KG1 (cell line): ENCODE measurements around the gene ADSS1.

Experiments
- DNase-seq: peaks from one replicate; lab custom pipeline; 2025; lab: John Stamatoyannopoulos, UW

ADSS1 gene

GRCh38 chr14:104687601-104688504 lies 36.2 kb upstream of the ADSS1 start:
- no peak for DNase-seq

- DNase-seq = no peak
These were observed 35.4 kb upstream of the ADSS1 start for GRCh38 chr14:104688505-104689108.

GRCh38 chr14:104689109-104689880 lies 34.7 kb upstream of the ADSS1 start, which contains the start of gene INF2:
Gene INF2 (plus strand): TSS chr14:104689618. CDS start chr14:104701366, 11,748 bp downstream.
- no peak for DNase-seq

GRCh38 chr14:104689881-104690711 lies 33.9 kb upstream of the ADSS1 start:
- DNase-seq = no peak

GRCh38 chr14:104690861-104691455 lies 33.1 kb upstream of the ADSS1 start:
- no peak for DNase-seq

- no peak for DNase-seq
These were observed 32.3 kb upstream of the ADSS1 start for GRCh38 chr14:104691546-104692260.

GRCh38 chr14:104692261-104692938 lies 31.6 kb upstream of the ADSS1 start:
- DNase-seq = no peak

GRCh38 chr14:104692939-104693315 lies 31.1 kb upstream of the ADSS1 start:
- DNase-seq = no peak

- no peak for DNase-seq
These were observed 30.3 kb upstream of the ADSS1 start for GRCh38 chr14:104693482-104694431.

- no peak for DNase-seq
These were observed 29.5 kb upstream of the ADSS1 start for GRCh38 chr14:104694475-104694950.

- DNase-seq = no peak
These were observed 28.9 kb upstream of the ADSS1 start for GRCh38 chr14:104694991-104695659.

- DNase-seq = no peak
These were observed 28.4 kb upstream of the ADSS1 start for GRCh38 chr14:104695660-104696000.

GRCh38 chr14:104696671-104697316 lies 27.2 kb upstream of the ADSS1 start:
- no peak for DNase-seq

GRCh38 chr14:104697317-104697703 lies 26.7 kb upstream of the ADSS1 start:
- no peak for DNase-seq

GRCh38 chr14:104697892-104698583 lies 26.0 kb upstream of the ADSS1 start:
- DNase-seq = no peak

GRCh38 chr14:104698688-104699425 lies 25.2 kb upstream of the ADSS1 start:
- DNase-seq = no peak

GRCh38 chr14:104699426-104699748 lies 24.6 kb upstream of the ADSS1 start:
- DNase-seq = no peak
